Measurements from ENCODE around the gene C2orf80.

- TF ChIP-seq POLR2A (IDR thresholded peaks at IDR 0.05) (no peak), EP300 (IDR thresholded peaks at IDR 0.05) (no peak)
Measured at GRCh38 chr2:208153156-208153555, 36.7 kb downstream of the C2orf80 start.
